Limb (tissue), 2 donors: ENCODE data around the gene ZNF844.
"Not testable (repeated sequence)": the region's sequence is repeated elsewhere in the genome, so short reads cannot be mapped to it uniquely, and the experiment has no call there.

Source experiments
- DNase-seq, 2 donors: peaks; one replicate each; pipeline ENCODE4 v3.0.0-alpha.2; 2016; ENCODE audit errors: extremely low spot score in 2 of 2

Gene ZNF844

DNA sequence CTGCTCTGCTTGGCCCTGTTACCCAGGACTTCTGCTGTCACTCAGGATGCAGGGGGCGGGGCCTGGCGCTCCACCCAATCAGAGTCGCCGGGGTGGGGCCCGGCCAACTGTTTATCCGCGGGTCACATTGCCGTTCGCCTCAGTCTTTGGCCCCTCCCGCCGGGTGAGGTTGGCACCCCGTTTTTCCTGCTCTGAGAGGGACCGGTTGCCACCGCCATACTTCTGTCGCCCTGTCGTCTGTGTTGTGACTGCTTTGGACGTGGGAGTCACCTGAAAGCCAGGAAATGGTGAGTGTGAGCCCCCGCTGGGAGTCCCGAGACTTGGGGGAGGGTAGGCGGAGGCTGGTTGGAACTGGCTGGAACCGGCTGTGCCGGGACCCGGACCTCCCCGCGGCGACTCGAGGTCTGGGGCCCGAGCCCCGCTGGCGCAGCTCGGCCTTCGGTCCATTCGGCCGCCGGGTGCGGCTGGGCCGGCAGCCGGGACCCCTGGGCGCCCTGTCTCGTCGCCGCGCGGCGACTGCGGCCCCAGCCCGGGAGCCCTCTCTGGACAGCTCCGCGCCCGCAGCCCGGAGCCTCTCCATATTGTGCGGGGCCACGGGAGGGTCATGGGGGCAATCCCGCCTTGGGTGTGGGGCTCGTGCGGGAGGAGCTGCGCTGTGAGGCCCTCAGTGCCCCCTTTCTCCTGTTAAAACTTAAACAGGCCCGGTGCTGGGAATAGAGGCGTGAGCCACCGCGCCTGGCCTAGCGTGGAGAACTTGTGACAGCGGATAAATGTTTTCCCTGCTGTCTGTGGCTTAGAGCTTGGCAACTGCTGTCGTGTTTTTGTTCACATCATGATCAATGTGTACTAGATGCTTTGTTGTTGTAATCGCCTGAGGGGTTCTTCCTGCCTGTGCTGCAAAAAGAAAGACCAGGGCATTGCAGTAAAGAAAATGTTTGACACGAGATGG is at the start of gene ZNF844:
TSS of gene ZNF844 (plus strand) at position 142 of the 949 bp plus-strand sequence. CDS start at position 285, 143 bp downstream.
- peak; percentile 91 to 96 for DNase-seq

DNA sequence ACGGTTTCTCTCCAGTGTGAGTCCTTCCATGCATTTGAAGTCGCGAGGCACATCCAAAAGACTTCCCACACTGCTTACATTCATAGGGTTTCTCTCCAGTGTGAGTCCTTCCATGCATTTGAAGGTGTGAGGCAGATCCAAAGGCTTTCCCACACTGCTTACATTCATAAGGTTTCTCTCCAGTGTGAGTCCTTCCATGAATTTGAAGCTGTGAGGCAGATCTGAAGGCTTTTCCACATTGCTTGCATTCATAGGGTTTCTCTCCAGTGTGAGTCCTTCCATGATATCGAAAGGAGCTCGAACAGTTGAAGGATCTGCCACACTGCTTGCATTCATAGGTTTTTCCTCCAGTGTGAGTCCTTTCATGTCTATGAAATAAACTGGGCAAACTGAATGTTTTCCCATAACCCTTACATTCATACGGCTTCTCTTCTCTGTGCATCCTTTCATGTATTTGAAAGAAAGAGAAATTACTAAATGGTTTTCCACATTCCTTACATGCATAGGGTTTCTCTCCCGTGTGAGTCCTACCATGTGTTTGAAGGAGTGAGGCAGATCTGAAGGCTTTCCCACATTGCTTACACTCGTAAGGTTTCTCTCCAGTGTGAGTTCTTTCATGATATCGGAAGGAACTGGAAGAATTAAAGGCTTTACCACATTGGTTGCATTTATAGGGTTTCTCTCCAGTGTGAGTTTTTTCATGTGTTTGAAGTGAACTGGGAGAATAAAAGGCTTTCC is 49.3 kb upstream of the ZNF844 start:
- DNase-seq = no peak

DNA sequence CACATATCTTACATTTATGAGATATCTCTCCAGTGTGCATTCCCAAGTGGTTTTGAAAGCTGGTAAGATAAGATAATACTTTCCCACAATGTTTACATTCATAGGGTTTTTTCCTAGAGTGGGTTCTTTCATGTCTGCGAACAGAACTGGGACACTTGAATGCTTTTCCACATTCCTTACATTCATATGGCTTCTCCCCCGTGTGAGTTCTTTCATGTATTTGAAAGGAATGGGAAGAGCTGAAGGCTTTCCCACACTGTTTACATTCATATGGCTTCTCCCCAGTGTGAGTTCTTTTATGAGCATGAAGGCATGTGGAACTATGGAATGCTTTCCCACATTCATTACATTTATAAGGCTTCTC is 48.8 kb upstream of the ZNF844 start:
- DNase-seq = no peak

DNA sequence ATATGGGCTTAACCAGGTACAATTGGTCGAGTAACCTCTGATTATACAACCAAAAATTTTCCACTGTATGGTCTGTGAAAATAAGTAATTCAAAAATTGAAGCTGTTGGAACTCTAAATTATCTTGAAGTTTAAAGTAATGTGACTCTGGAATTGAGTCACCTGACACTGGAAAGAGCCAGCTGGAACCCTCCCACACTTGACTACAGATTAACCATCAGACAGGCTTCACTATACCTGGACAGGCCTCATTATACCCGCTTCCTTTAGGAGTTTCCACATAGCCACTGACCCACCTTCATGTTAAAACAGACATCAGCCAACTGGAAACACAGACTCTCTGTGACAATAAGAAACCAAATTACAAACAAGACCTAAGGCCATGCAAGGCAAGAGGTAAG is 30.3 kb upstream of the ZNF844 start:
- DNase-seq = no peak

DNA sequence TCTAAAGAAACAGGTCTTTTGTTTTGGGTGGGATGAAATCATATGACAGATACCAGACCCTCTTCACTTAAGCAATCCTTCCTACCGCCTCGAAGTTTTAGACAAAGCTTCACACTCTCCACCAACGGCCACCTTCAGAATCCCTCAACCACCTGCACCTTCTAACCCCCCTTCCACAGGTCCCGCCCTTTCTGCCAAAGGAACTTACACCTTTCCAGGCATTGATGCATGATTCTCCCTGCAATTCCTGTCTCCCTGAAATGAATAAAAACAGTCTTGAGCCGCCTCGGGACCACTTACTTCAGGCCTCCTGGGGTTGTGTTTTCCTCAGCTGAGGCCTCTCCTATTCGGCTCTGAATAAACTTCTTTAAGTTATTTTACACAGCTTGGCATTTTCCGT is 29.9 kb upstream of the ZNF844 start:
- peak in 1 of 2 donors; percentile 29 for DNase-seq

DNA sequence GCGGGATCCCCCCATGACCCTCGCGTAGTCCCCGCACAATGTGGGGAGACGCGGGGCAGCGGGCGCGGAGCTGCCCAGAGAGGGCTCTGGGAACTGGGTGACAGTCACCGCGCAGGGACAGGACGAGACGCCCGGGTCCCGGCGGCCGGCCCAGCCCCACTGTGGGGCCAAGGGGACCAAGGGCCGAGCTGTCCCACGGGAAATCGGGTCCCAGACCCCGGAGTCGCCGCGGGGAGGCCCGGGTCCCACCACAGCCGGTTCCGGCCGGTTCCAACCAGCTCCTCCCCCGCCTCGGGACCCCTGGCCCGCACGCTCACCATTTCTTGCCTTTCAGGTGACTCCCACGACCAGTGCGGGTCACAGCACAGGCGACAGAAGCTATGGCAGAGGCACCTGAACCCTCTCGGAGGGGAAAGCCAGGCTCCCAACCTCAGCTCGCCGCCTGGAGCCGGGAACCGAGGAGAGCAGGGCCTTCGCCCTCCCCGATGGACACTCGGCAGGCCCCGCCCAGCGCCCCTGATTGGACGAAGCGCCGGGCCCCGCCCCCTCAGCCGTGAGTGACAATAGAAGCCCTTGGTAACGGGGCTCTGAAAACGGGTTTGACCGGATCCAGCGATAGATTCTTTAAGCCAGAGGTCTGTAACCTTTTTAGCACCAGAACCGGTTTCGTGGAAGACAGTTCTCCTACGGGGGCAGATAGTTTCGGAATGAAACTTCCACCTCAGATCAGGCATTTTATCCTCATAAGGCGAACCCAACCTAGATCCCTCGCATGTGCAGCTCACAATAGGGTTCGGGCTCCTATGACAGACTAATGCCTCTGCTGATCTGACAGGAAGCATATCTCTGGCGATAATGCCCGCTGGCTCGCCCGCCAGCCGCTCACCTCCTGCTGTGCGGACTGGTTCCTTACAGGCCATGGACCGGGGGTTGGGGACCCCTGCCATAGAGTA is 29.0 kb upstream of the ZNF844 start, which contains the start of gene ZNF433:
TSS of gene ZNF433 (minus strand) at position 460 of the 953 bp plus-strand sequence. CDS start at position 320, 140 bp downstream.
- peak; percentile 90 to 96 for DNase-seq

DNA sequence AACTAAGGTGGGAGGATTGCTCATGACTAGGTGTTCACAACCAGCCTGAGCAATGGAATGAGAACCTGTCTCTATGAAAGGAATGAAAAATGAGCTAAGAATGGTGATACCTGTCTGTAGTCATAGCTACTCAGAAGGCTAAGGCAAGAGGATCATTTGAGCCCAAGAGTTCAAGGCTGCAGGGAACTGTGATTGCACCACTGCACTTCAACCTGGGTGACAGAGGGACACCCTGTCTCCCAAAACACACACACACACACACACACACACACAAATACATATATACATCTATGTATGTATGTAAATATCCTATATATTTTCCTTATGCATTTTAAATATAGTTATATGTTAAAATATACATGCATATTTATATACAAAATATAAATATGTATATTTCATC is 21.6 kb upstream of the ZNF844 start:
- no peak for DNase-seq

DNA sequence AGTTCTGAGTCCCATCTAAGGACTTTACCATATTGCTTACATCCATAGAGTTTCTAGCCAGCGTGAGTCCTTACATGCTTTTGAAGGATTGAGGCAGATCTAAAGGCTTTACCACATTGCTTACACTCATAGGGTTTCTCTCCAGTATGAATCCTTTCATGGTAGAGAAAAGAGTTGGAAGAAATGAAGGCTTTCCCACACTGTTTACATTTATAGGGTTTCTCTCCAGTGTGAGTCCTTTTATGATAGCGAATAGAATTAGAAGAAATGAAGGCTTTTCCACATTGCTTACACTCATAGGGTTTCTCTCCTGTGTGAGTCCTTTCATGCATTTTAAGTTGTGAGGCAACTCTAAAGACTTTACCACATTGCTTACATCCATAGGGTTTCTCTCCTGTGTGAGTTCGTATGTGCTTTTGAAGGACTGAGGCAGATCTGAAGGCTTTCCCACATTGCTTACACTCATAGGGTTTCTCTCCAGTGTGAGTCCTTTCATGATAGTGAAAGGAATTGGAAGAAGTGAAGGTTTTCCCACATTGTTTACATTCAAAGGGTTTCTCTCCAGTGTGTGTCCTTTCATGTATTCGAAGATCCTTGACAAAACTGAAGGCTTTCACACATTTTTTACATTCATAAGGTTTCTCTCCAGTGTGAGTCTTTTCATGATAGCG is 20.6 kb upstream of the ZNF844 start:
- DNase-seq = no peak

DNA sequence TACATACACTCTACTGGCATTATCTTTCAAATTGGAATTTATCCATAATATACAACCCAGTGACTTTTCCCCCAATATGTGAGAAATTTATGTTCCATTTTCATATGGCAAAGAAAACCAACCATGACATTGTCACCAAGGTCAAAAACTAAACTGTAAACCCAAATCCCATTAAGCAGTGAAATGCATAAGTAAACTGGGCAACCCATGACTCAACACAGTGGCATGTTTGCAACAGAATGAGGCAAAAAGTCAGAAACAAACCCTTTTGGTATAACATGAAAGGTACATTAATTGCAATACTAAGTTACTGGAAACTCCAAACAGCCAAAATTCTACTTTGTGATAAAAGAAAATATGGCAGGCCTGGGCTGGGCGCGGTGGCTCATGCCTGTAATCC is 16.7 kb upstream of the ZNF844 start:
- no peak for DNase-seq

DNA sequence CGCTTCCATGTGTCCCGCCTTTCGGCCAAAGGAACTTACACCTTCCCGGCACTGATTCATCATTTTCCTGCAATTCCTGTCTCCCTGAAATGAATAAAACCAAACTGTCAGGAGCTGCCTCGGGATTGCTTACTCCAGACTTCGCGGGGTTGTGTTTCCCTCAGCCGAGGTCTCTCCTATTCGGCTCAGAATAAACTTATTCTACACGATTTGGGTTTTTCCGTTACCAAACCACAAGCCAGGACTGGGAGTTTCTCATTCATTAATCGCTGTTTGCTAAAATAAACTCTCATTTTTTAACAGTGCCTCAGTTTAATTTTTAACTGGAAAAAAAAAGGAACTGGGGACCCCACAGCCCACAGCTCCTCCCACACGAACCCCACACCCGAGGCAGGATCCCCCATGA is 12.4 kb upstream of the ZNF844 start:
- DNase-seq = peak in 1 of 2 donors; percentile 34

DNA sequence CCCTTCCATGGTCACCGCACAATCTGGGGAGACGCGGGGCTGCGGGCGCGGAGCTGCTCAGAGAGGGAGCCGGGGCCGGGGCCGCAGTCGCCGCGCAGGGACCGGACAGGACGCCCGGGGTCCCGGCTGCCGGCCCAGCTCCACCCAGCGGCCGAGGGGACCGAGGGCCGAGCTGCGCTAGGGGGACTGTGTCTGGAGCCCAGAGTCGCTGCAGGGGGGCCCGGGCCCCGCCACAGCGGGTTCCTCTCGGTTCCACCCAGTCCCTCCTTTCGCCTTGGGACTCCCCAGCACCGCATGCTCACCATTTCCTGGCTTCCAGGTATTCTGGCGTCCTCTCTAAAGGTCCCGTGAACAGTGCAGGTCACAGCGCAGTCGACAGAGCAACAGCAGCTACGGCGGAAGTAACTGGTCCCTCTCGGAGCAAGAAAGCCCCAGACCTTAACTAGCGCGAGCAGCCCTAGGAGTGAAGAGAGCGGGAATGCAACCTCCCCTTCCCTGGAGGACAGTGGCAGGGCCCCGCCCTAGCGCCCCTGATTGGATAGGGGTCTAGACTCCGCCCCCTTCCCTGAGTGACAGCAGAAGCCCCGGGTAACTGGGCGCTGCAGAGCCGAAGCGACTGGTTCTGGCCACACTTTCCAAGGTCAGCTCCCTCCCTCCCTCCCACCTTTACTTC is 11.9 kb upstream of the ZNF844 start, which contains the start of gene ZNF878:
TSS of gene ZNF878 (minus strand) at position 465 of the 673 bp plus-strand sequence. CDS start at position 305, 160 bp downstream.
- DNase-seq = peak; percentile 88 to 89

DNA sequence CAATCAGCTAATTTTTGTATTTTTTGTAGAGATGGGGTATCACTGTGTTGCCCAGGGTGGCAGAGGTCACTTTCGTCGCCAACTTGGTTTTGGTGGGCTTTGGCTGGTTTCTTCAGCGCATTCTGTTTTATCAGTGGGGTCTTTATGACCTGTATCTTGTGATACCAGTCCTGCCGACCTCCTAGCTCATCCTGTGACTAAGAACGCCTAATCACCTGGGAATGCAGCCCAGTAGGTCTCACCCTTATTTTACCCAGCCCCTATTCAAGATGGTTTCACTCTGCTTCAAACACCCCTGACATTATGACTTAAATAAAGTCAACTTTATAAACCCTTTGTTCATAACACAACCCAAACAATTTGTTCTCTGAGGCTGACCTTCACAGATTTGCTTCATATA is 8.7 kb upstream of the ZNF844 start:
- no peak for DNase-seq

DNA sequence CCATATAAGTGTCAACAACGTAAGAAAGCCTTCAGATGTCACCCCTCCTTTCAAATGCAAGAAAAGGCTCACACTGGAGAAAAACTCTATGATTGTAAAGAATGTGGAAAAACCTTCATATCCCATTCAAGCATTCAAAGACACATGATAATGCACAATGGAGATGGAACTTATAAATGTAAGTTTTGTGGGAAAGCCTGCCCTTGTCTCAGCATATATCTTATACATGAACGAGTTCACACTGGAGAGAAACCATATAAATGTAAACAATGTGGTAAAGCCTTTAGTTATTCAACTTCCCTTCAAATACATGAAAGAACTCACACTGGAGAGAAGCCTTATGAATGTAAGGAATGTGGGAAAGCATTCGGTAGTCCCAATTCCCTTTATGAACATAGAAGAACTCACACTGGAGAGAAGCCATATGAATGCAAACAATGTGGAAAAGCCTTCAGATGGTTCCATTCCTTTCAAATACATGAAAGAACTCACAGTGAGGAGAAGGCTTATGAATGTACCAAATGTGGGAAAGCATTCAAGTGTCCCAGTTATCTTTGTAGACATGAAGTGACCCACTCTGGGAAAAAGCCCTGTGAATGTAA is 11.1 kb downstream of the ZNF844 start:
- DNase-seq = no peak

DNA sequence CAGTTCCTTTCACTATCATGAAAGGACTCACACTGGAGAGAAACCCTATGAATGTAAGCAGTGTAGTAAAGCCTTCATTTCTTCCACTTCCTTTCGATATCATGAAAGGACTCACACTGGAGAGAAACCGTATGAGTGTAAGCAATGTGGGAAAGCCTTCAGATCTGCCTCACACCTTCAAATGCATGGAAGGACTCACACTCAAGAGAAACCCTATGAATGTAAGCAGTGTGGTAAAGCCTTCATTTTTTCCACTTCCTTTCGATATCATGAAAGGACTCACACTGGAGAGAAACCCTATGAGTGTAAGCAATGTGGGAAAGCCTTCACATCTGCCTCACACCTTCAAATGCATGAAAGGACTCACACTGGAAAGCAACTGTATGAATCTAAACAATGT is 11.8 kb downstream of the ZNF844 start:
- not testable (repeated sequence) for DNase-seq

DNA sequence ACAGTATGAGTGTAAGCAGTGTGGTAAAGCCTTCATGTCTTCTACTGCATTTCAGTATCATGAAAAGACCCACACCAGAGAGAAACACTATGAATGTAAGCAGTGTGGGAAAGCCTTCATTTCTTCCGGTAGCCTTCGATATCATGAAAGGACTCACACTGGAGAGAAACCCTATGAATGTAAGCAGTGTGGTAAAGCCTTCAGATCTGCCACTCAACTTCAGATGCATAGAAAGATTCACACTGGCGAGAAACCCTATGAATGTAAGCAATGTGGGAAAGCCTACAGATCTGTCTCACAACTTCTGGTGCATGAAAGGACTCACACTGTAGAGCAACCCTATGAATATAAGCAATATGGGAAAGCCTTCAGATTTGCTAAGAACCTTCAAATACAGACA is 12.8 kb downstream of the ZNF844 start:
- no peak for DNase-seq

DNA sequence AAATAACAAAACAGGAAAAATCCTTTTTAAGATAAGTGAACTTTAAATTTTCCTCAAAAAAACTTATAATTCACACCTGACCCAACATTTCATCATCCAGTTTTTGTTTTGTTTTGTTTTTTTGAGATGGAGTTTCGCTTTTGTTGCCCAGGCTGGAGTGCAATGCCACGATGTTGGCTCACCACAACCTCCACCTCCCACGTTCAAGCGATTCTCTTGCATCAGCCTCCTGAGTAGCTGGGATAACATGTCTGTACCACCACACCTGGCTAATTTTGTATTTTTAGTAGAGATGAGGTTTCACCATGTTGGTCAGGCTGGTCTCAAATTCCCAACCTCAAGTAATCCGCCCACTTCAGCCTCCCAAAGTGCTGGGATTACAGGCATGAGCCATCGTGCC is 18.8 kb downstream of the ZNF844 start:
- not testable (repeated sequence) for DNase-seq

DNA sequence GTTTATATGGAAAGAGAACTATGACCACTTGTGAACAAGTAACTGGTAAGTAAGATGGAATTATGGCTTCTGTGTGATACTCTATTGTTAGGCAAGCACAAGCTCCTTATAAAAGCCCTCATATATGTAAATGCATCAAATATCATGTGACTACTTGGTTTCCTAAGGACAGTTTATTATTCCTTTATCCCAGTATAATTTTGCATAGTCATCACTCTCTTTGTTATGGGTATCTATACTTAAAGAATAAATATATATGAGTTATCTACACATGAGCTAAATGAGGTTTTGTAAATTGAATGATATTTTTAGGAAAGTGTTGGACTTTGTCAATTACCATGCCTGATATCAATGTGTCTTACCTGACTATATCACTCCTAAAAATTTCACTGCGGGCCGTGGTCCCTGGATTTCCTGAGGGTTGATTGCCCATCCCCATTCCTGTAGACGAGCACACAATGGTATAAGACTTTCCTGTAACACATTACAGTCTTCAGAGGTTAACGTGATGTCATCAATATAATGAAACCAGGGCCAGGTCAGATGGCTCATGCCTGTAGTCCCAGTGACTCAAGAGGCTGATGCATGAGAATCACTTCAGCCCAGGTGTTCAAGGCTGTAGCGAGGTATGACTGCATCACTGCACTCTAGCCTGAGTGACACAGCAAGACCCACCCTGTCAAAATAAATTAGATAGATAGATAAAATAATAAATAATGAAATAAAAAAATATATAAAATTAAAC is 20.7 kb downstream of the ZNF844 start:
- DNase-seq = no peak

DNA sequence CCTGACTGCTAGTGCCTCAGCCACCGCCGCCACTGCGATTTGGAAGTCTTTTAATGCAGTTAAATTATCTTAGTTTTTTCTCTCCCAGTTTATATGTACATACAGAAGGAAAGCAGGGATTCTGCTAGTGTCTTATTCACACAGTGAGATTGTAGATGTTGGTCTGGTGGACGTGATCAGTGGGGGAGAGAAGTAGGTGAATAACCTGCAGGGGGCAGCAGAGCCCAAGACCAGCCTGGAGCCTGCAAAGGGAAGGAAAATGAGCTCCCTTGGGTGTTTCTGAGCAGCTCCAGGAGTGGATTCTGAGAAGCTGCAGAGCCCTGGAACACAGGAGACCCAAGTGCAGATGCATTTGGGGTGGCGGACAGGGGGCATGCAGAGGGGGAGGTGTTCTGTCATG is 26.3 kb downstream of the ZNF844 start:
- DNase-seq = peak; percentile 74 to 79
